Measurements from ENCODE around the gene TM4SF20.

Gene TM4SF20

GRCh38 chr2:227410191-227410590 is 31.1 kb upstream of the TM4SF20 start:
- DNase-seq (ENCODE audit: low read depth in 1 of 2, low spot score in 1 of 2): no peak
- no peak for TF ChIP-seq JUND (IDR thresholded peaks at IDR 0.05; ENCODE audit: low read depth)

GRCh38 chr2:227407591-227408151 is 28.6 kb upstream of the TM4SF20 start:
- in situ Hi-C loops (cut with HindIII; ENCODE audit: low pct_unique_long_range_greater_than_20kb, low sequenced_read_pairs): no loop called here
- peak; percentile 11 to 75 for DNase-seq (ENCODE audit: low read depth in 1 of 2, low spot score in 1 of 2)
- no peak for TF ChIP-seq JUND (IDR thresholded peaks at IDR 0.05; ENCODE audit: low read depth)

More at GRCh38 chr2:227410191-227410590, 31.1 kb upstream of the TM4SF20 start:
- in situ Hi-C loops (cut with HindIII; ENCODE audit: low pct_unique_long_range_greater_than_20kb, low sequenced_read_pairs): no loop called here

GRCh38 chr2:227406177-227407031 is 27.3 kb upstream of the TM4SF20 start:
- in situ Hi-C loops (cut with HindIII; ENCODE audit: low pct_unique_long_range_greater_than_20kb, low sequenced_read_pairs): no loop called here
- DNase-seq (ENCODE audit: low read depth in 1 of 2, low spot score in 1 of 2): peak; percentile 69 to 84
- TF ChIP-seq JUND (IDR thresholded peaks at IDR 0.05; ENCODE audit: low read depth): no peak

GRCh38 chr2:227404585-227405271 is 25.6 kb upstream of the TM4SF20 start:
- no peak for DNase-seq (ENCODE audit: low read depth in 1 of 2, low spot score in 1 of 2)
- in situ Hi-C loops (cut with HindIII; ENCODE audit: low pct_unique_long_range_greater_than_20kb, low sequenced_read_pairs): no loop called here
- no peak for TF ChIP-seq JUND (IDR thresholded peaks at IDR 0.05; ENCODE audit: low read depth)

GRCh38 chr2:227402959-227403358 is 23.9 kb upstream of the TM4SF20 start:
- in situ Hi-C loops (cut with HindIII; ENCODE audit: low pct_unique_long_range_greater_than_20kb, low sequenced_read_pairs): no loop called here

GRCh38 chr2:227402321-227402720 is 23.2 kb upstream of the TM4SF20 start:
- no peak for DNase-seq (ENCODE audit: low read depth in 1 of 2, low spot score in 1 of 2)
- no peak for TF ChIP-seq JUND (IDR thresholded peaks at IDR 0.05; ENCODE audit: low read depth)
- in situ Hi-C loops (cut with HindIII; ENCODE audit: low pct_unique_long_range_greater_than_20kb, low sequenced_read_pairs): no loop called here

More at GRCh38 chr2:227402959-227403358, 23.9 kb upstream of the TM4SF20 start:
- DNase-seq (ENCODE audit: low read depth in 1 of 2, low spot score in 1 of 2): no peak
- no peak for TF ChIP-seq JUND (IDR thresholded peaks at IDR 0.05; ENCODE audit: low read depth)

GRCh38 chr2:227401550-227401949 is 22.4 kb upstream of the TM4SF20 start:
- no peak for TF ChIP-seq JUND (IDR thresholded peaks at IDR 0.05; ENCODE audit: low read depth)
- in situ Hi-C loops (cut with HindIII; ENCODE audit: low pct_unique_long_range_greater_than_20kb, low sequenced_read_pairs): no loop called here
- no peak for DNase-seq (ENCODE audit: low read depth in 1 of 2, low spot score in 1 of 2)

- in situ Hi-C loops (cut with HindIII; ENCODE audit: low pct_unique_long_range_greater_than_20kb, low sequenced_read_pairs): no loop called here
- TF ChIP-seq JUND (IDR thresholded peaks at IDR 0.05; ENCODE audit: low read depth): no peak
- no peak for DNase-seq (ENCODE audit: low read depth in 1 of 2, low spot score in 1 of 2)
Observed at GRCh38 chr2:227398684-227399670, 19.9 kb upstream of the TM4SF20 start.

- no peak for DNase-seq (ENCODE audit: low read depth in 1 of 2, low spot score in 1 of 2)
- in situ Hi-C loops (cut with HindIII; ENCODE audit: low pct_unique_long_range_greater_than_20kb, low sequenced_read_pairs): no loop called here
- TF ChIP-seq JUND (IDR thresholded peaks at IDR 0.05; ENCODE audit: low read depth): no peak
Observed at GRCh38 chr2:227397562-227397961, 18.5 kb upstream of the TM4SF20 start.

- no peak for TF ChIP-seq JUND (IDR thresholded peaks at IDR 0.05; ENCODE audit: low read depth)
- in situ Hi-C loops (cut with HindIII; ENCODE audit: low pct_unique_long_range_greater_than_20kb, low sequenced_read_pairs): no loop called here
- no peak for DNase-seq (ENCODE audit: low read depth in 1 of 2, low spot score in 1 of 2)
Observed at GRCh38 chr2:227395556-227395955, 16.4 kb upstream of the TM4SF20 start.

GRCh38 chr2:227394401-227394800 is 15.3 kb upstream of the TM4SF20 start:
- TF ChIP-seq JUND (IDR thresholded peaks at IDR 0.05; ENCODE audit: low read depth): no peak
- DNase-seq (ENCODE audit: low read depth in 1 of 2, low spot score in 1 of 2): no peak
- in situ Hi-C loops (cut with HindIII; ENCODE audit: low pct_unique_long_range_greater_than_20kb, low sequenced_read_pairs): no loop called here

All from T47D (cell line).